HG03064 (cell line): ENCODE data around the gene COL9A1.

Experiments used
- ATAC-seq: cut with Tn5 transposase; IDR thresholded peaks from one replicate; pipeline ENCODE4 v1.9.1; 2021; ENCODE audit warnings: low read depth; ENCODE audit not compliant: unreplicated experiment

The COL9A1 gene

DNA sequence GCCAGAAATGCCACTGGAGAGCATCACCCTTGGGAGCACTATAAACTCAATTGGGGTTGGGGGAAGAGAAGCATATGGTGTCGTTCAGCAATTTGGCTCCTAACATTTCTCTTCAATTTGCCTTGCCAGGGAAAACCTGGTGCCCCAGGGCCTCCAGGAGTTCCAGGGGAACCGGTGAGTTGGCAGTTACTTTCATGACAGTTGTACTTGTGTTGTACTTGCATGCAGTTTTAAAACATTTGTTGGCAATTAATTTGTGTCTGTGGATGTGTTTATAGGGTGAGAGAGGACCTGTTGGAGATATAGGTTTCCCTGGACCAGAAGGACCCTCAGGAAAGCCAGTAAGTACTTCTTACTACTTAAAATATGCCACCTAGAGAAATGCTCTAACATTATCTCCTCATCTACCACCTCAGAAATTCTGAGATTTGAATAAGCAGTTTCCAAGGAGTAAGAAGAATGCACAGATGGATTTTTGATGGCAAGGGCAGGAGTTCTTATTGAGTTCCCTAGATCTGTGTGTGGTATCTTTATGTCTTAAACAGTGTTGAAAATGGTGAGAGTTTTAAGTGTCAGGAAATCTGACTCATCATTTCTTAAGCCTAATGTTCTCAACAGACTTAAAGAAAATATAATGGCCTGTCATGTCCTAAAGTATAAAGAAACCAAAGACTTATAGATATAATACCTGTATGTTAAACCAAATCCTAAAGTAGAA is 122.5 kb downstream of the COL9A1 start:
- ATAC-seq = no peak

DNA sequence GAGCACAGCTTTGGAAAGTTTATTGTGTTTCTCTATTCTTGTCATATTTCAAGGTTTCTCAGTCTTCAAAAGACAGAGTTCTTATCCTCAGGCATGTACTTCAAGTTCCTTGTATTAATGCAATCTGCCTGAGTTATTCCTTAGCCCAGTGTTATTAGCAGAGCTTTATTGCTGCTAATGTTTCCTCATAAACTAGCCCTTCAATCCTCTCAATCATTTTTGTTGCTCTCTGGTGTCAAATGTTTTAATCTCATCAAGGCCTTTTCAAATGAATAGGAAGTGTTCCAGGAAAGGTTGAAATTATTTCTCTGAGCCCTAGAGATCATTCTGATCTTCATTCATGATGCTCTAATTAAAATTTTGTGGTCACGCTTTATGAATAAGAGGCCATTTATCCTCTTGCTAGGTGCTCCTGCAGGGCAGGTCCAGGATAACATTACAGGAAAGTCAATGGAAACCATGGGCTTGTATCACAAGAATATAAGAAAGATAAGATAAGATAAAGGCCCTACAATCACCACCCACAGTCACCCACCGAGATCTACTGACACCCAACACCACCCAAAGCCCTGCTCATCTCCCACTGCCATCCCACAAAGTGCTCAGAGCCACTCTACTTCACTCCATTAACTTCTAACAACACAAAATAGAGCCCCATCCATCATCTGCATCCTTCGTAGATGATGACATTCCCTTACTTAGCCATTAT is 125.9 kb downstream of the COL9A1 start:
- no peak for ATAC-seq

DNA sequence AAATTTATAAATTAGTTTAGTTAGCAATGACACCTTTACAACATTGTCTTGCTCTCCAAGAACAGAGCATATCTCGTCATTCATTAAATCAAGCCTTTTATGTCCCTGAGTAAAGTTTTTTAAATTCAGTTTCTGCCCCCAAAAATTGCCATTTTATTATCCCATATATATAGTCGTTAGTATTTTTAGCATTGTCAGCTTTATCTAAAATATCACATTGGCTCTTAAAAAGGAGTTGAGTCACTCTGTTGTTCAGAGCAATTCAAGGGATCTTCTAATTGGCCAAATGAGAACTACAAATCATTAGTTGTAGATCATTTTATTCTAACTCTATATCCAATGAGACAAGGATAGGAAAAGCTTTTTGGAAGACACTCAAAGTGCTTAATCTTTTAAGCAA is 127.1 kb downstream of the COL9A1 start:
- no peak for ATAC-seq

DNA sequence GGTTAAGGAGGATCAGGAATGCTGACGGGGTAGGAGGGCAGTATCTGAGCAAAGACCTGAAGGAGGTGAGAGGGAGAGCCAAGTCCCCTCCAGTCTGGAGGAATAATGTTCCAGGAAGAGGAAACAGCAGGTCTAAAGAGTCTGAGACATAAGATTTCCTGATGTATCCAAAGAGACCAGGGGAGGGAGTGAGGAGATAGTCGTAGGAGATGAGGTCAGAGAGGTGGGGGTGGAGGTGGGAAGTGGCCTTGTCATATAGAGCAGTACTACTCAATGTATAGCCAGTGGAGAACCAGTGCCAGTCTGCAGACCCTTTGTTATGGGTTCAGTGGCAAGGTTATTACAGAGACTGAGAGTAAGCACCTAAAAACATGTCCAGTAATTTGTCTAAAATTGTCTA is 130.6 kb downstream of the COL9A1 start:
- ATAC-seq = no peak

DNA sequence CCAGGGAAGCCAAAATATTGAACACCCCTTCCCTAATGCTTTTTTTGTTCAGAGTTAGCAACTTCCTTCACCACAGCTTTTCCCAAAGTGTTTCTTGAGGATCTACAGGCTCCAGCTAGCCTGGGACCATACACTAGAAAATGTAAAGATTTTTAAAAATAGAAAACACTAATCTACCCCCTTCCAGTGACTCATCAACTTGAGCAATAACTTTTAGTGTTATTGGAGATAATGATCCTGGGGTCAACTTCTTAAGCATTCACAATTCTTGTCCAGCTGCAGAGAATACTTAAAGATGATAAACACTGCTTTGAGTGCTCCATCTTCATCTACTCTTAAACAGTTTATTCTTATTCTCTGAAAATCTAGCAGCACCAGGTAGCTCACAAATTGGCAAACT is 131.6 kb downstream of the COL9A1 start:
- ATAC-seq = no peak

DNA sequence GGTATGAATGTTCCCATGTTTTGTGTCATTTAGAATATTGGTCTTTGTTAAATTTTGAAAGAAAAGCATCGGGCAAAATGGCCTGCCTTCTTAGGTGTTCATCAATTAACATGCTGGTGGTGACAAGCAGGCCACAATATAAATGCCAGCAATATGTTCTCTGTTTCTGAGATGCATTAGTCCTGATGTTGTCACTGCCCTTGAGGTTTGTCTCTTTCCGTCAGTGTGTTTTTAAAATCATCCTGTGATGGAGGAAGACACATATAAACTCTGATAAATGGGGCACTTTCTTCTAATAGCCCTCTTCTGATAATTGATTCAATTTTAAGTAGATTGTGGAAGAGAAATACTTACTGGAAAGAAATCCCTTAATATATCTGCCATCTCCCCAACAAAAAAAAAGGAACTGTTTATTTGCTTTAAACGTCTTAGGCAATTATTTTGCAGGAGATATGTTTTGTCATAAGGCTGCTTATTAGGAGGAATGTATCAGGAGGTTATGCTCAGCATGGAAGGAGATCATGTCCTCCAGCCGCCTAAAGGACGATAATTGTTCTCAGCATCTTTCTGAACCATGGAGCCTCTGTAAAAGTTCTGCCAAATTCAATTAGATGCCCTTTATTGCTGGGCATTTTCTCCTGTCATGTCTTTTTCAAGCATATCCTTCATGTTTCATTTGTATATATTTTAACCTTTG is 134.1 kb downstream of the COL9A1 start:
- ATAC-seq = no peak
